ENCODE data around the gene TUBB2B. TPM values are rescaled to one million over a fixed set of nuclear protein-coding genes. Genes with fewer than 3 reads are reported as not detected.

Gene TUBB2B
- total RNA-seq, 5 donors from 2014 or later (not counting 1 experiment from before 2014, with no cell fraction given) = 0.46 to 1.2 (median 0.87) TPM; not detected in 1

DNA sequence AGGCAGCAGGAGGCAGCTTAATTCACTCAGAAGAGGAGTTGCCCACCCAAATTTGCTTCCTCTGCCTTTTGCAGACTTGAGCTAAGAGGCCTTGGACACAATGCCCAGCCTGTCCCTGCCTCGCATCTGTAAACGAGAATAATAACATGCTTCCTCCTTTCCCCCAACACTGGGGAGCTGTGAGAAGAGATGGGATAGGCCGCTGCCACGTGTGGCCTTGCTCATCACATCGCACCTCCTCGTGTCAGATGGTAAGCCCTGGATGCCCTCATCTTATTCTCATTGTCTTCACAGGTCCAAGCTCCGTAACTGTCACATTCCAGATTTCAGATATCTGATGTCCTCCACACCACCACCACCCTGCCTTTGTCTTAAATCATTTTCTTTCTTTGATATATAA, 13.1 kb upstream of the TUBB2B start:
- Histone ChIP-seq H3K4me1 (ENCODE audit: control insufficient read depth in 1 of 2, extremely low read depth in 1 of 2, insufficient read depth in 2 of 2, low read length in 2 of 2) (no peaks in the 10 kb centered on the region), H3K4me3 (ENCODE audit: control insufficient read depth in 1 of 2, extremely low read depth in 1 of 2, low read length in 1 of 2) (no peak overlapping the region), H3K27me3 (replicated peaks in 1 of 2; ENCODE audit: control insufficient read depth in 2 of 2, extremely low read depth in 1 of 2, insufficient read depth in 2 of 2, low read length in 1 of 2) (peaks cover 0 to 54% of the 10 kb centered on the region in 2 experiments), H3K36me3 (ENCODE audit: control insufficient read depth in 2 of 2, extremely low read depth in 1 of 2, insufficient read depth in 1 of 2, low read length in 1 of 2) (no peaks in the 10 kb centered on the region), H3K27ac (ENCODE audit: low read length) (no peak overlapping the region), H3K9me3 (no peaks in the 10 kb centered on the region)
- WGBS (ENCODE audit: insufficient coverage) = no CpG with 5 or more reads among the region's 7 CpGs
- H3K27ac Mint-ChIP-seq = no peak overlapping the region
- no peak overlapping the region for H3K4me3 Mint-ChIP-seq
- H3K9me3 Mint-ChIP-seq = no peaks in the 10 kb centered on the region
- DNase-seq = no peak
- CTCF ChIA-PET = interaction anchor here in 1 of 2 donors (0.6 kb wide), 1 partner anchor 491 kb away, joined by 3 read pairs; no protein-coding TSS in a partner anchor
- H3K36me3 Mint-ChIP-seq = no peaks in the 10 kb centered on the region
- peaks cover 44 to 57% of the 10 kb centered on the region in 2 donors for H3K27me3 Mint-ChIP-seq
- ATAC-seq (replicated peaks in 1 of 4) = no peak
- POLR2A ChIA-PET = no interaction called here
- no peaks in the 10 kb centered on the region for H3K4me1 Mint-ChIP-seq

DNA sequence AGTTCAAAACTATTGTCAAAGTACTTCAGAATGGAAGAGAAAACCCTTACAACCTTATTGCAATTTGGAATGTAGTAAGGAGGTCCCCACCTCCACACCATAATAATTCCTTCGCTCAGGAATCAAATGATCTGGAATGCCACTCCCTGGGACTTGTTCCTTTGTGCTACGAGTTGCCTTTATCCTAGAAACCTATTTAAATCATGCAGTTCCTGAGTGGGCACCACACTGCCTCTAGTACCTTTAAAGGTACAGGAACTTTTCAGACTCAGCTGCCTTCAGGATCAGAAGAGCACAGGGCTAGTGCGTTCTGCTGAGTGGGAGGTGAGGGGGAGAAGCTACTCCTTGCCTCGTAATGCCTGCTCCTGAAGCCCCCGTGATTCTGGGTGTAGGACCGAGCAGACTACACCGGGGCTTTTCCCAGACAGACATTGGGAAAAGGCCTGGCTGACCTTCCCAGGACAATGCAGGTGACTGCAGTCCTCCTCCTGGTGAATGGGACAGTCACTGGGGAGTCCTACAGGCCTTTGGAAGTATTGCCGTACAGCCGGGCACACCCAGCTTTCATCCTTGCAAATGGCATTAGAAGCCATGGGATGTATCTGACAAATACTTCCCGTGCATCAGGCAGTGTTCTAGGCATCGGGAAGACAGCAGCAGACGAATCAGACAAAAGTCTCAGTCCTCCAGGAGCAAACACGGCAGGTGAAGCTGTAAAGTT, 11.8 kb upstream of the TUBB2B start:
- Mint-ChIP-seq H3K27me3 (peaks cover 46 to 66% of the 10 kb centered on the region in 2 donors), H3K9me3 (no peaks in the 10 kb centered on the region), H3K27ac (no peak overlapping the region), H3K4me1 (no peaks in the 10 kb centered on the region), H3K4me3 (no peak overlapping the region), H3K36me3 (no peaks in the 10 kb centered on the region)
- H3K9me3 ChIP-seq = no peaks in the 10 kb centered on the region
- no peaks in the 10 kb centered on the region for H3K36me3 ChIP-seq (ENCODE audit: control insufficient read depth in 2 of 2, extremely low read depth in 1 of 2, insufficient read depth in 1 of 2, low read length in 1 of 2)
- 84% methylated on average over 9 of the region's 13 CpGs for WGBS (ENCODE audit: insufficient coverage)
- CTCF ChIA-PET = no interaction called here
- POLR2A ChIA-PET = no interaction called here
- H3K27ac ChIP-seq (ENCODE audit: low read length) = no peak overlapping the region
- no peak overlapping the region for H3K4me3 ChIP-seq (ENCODE audit: control insufficient read depth in 1 of 2, extremely low read depth in 1 of 2, low read length in 1 of 2)
- ATAC-seq (replicated peaks in 1 of 4) (no peak), DNase-seq (no peak)
- H3K4me1 ChIP-seq (ENCODE audit: control insufficient read depth in 1 of 2, extremely low read depth in 1 of 2, insufficient read depth in 2 of 2, low read length in 2 of 2) = no peaks in the 10 kb centered on the region
- peaks cover 4 to 60% of the 10 kb centered on the region in 2 experiments for H3K27me3 ChIP-seq (replicated peaks in 1 of 2; ENCODE audit: control insufficient read depth in 2 of 2, extremely low read depth in 1 of 2, insufficient read depth in 2 of 2, low read length in 1 of 2)

DNA sequence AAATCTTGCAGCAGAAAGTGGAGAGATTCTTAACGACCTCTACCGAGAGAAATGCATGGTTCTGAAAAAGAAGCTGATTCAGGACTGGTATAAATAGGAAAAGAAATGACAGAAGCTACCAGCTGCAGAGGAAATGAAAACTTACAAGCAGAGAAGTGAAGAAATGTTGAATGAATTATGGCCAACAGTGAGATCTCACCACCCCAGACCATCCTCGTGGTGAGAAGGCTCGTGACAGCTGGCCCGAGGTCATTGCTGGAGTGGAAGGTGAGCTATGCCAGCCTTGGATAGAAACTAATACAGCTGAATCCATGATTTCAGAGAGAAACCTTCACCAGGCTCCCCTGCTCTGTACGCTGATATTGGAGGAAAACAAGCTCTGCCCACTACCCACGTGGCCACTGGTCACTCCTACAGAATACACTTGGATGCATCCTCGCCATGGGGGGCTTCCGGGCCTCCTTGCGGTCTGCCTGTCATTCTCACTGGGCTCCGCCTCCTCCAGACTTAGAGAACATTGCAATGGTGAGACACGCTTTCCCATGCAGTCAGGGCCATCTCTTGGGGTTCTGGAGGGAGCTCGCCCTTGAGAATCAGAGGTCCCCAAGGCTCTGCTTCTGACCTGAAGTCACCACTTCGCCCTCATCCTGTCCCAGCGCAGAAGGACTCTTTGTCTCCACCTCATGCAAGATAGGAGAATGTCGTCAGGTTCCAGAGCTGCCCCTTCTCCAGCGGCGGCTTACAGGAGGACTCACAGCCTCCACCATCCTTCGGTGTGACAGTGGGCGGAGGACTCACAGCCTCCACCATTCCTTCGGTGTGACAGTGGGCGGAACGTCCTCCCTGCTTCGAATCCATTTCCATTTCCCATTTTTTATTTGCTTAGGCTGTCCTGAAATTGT, 10.6 kb upstream of the TUBB2B start:
- no peak for ATAC-seq (replicated peaks in 1 of 4)
- H3K4me1 Mint-ChIP-seq = no peaks in the 10 kb centered on the region
- ChIA-PET CTCF (no interaction called here), POLR2A (interaction anchor here in 1 of 2 donors (1.1 kb wide), 1 partner anchor 11 kb away, joined by 3 read pairs; no protein-coding TSS in a partner anchor)
- H3K4me3 Mint-ChIP-seq = no peak overlapping the region
- Histone ChIP-seq H3K27me3 (replicated peaks in 1 of 2; ENCODE audit: control insufficient read depth in 2 of 2, extremely low read depth in 1 of 2, insufficient read depth in 2 of 2, low read length in 1 of 2) (peaks cover 12 to 52% of the 10 kb centered on the region in 2 experiments), H3K4me3 (ENCODE audit: control insufficient read depth in 1 of 2, extremely low read depth in 1 of 2, low read length in 1 of 2) (no peak overlapping the region), H3K4me1 (ENCODE audit: control insufficient read depth in 1 of 2, extremely low read depth in 1 of 2, insufficient read depth in 2 of 2, low read length in 2 of 2) (no peaks in the 10 kb centered on the region), H3K9me3 (no peaks in the 10 kb centered on the region), H3K36me3 (ENCODE audit: control insufficient read depth in 2 of 2, extremely low read depth in 1 of 2, insufficient read depth in 1 of 2, low read length in 1 of 2) (no peaks in the 10 kb centered on the region), H3K27ac (ENCODE audit: low read length) (no peak overlapping the region)
- H3K27me3 Mint-ChIP-seq = peaks cover 52 to 68% of the 10 kb centered on the region in 2 donors
- H3K27ac Mint-ChIP-seq = peak overlapping the region in 1 of 2 donors; percentile 45
- no peaks in the 10 kb centered on the region for H3K9me3 Mint-ChIP-seq
- 67% methylated on average over 21 of the region's 24 CpGs for WGBS (ENCODE audit: insufficient coverage)
- no peak for DNase-seq
- no peaks in the 10 kb centered on the region for H3K36me3 Mint-ChIP-seq

DNA sequence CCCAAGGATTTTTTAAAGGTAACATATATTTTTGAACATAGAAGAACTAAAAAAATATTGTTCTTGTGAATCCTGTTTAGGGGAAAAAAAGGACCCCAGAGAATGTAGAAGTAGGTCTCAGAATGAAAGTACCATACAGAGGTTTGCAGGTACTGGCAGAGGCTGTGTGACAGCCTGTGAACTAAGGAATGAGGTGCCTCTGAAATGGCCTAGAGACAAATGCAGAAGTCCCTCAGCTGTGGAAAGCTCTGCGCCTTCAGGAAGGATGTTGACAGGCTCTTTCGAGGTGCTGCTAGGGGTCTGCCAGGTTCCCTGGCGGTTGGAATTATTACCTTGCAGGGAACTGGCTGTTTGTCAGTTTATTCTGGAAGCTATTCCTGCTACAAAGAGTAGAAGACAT, 8.6 kb upstream of the TUBB2B start:
- peaks cover 14 to 16% (median 14%) of the 10 kb centered on the region in 3 donors for H3K4me1 Mint-ChIP-seq
- H3K4me1 ChIP-seq (ENCODE audit: control insufficient read depth in 1 of 2, extremely low read depth in 1 of 2, insufficient read depth in 2 of 2, low read length in 2 of 2) = peaks cover 2 to 11% of the 10 kb centered on the region in 2 experiments
- no peak for DNase-seq
- H3K27ac Mint-ChIP-seq = no peak overlapping the region
- WGBS (ENCODE audit: insufficient coverage) = 11% methylated on average over 2 of the region's 3 CpGs
- peaks cover 61 to 78% of the 10 kb centered on the region in 2 donors for H3K27me3 Mint-ChIP-seq
- ChIA-PET CTCF (no interaction called here), POLR2A (no interaction called here)
- H3K36me3 Mint-ChIP-seq = no peaks in the 10 kb centered on the region
- H3K27ac ChIP-seq (ENCODE audit: low read length) = no peak overlapping the region
- no peaks in the 10 kb centered on the region for H3K36me3 ChIP-seq (ENCODE audit: control insufficient read depth in 2 of 2, extremely low read depth in 1 of 2, insufficient read depth in 1 of 2, low read length in 1 of 2)
- ATAC-seq (replicated peaks in 1 of 4) = no peak
- H3K4me3 ChIP-seq (ENCODE audit: control insufficient read depth in 1 of 2, extremely low read depth in 1 of 2, low read length in 1 of 2) = no peak overlapping the region
- no peak overlapping the region for H3K4me3 Mint-ChIP-seq
- H3K9me3 Mint-ChIP-seq = no peaks in the 10 kb centered on the region
- H3K9me3 ChIP-seq = no peaks in the 10 kb centered on the region
- peaks cover 21 to 59% of the 10 kb centered on the region in 2 experiments for H3K27me3 ChIP-seq (replicated peaks in 1 of 2; ENCODE audit: control insufficient read depth in 2 of 2, extremely low read depth in 1 of 2, insufficient read depth in 2 of 2, low read length in 1 of 2)

DNA sequence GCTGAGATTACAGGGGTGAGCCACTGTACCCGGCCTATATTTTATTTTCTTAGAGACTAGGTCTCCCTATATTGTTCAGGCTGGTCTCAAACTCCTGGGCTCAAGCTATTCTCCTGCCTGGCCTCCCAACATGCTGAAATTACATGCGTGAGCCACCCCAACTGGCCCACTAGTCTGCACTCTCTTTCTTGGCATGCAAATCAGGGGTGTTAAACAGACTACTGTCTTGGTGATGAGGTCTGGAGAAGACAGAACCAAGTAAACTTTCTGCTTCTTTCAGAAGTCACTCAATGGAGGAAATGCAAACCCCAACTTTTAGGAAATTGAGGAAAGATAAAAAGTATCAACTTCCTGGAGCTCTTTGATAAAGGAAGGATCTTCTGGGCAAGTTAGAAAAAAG, 8.0 kb upstream of the TUBB2B start:
- Histone ChIP-seq H3K4me3 (ENCODE audit: control insufficient read depth in 1 of 2, extremely low read depth in 1 of 2, low read length in 1 of 2) (no peak overlapping the region), H3K27me3 (replicated peaks in 1 of 2; ENCODE audit: control insufficient read depth in 2 of 2, extremely low read depth in 1 of 2, insufficient read depth in 2 of 2, low read length in 1 of 2) (peaks cover 24 to 61% of the 10 kb centered on the region in 2 experiments), H3K4me1 (ENCODE audit: control insufficient read depth in 1 of 2, extremely low read depth in 1 of 2, insufficient read depth in 2 of 2, low read length in 2 of 2) (peaks cover 2 to 15% of the 10 kb centered on the region in 2 experiments), H3K27ac (ENCODE audit: low read length) (no peak overlapping the region), H3K36me3 (ENCODE audit: control insufficient read depth in 2 of 2, extremely low read depth in 1 of 2, insufficient read depth in 1 of 2, low read length in 1 of 2) (no peaks in the 10 kb centered on the region), H3K9me3 (no peaks in the 10 kb centered on the region)
- no CpG with 5 or more reads among the region's 2 CpGs for WGBS (ENCODE audit: insufficient coverage)
- ChIA-PET CTCF (no interaction called here), POLR2A (no interaction called here)
- ATAC-seq (replicated peaks in 1 of 4) (no peak), DNase-seq (no peak)
- Mint-ChIP-seq H3K4me1 (peaks cover 19 to 21% (median 19%) of the 10 kb centered on the region in 3 donors), H3K27ac (no peak overlapping the region), H3K27me3 (peaks cover 66 to 83% of the 10 kb centered on the region in 2 donors), H3K9me3 (no peaks in the 10 kb centered on the region), H3K36me3 (no peaks in the 10 kb centered on the region), H3K4me3 (no peak overlapping the region)

DNA sequence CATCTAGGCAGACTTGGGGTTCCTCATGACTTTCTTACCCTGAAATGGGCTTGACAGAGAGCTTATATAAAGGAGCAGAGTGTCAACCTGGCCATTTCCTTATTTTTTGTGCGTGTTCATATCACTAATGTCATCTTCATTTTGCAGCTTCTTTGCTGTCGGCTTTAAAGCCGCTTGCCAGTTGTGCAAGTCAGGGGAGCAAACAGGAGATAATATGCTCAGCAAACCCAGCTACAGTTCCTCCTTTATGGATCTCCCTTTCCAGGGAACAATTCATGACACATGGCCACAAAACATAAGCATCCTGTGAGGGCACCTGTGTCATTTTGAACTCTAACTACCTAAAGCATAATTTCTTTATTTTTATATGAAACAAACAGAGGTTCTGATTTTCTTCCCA, 6.5 kb upstream of the TUBB2B start:
- H3K27ac ChIP-seq (ENCODE audit: low read length) = no peak overlapping the region
- ChIA-PET POLR2A (no interaction called here), CTCF (no interaction called here)
- Mint-ChIP-seq H3K36me3 (no peaks in the 10 kb centered on the region), H3K4me3 (no peak overlapping the region), H3K9me3 (no peaks in the 10 kb centered on the region), H3K27me3 (peaks cover 71 to 94% of the 10 kb centered on the region in 2 donors), H3K4me1 (peaks cover 34 to 35% (median 34%) of the 10 kb centered on the region in 3 donors), H3K27ac (no peak overlapping the region)
- H3K36me3 ChIP-seq (ENCODE audit: control insufficient read depth in 2 of 2, extremely low read depth in 1 of 2, insufficient read depth in 1 of 2, low read length in 1 of 2) = no peaks in the 10 kb centered on the region
- H3K4me3 ChIP-seq (ENCODE audit: control insufficient read depth in 1 of 2, extremely low read depth in 1 of 2, low read length in 1 of 2) = no peak overlapping the region
- no peaks in the 10 kb centered on the region for H3K9me3 ChIP-seq
- no peak for ATAC-seq (replicated peaks in 1 of 4)
- WGBS (ENCODE audit: insufficient coverage) = 38% methylated on average over 2 of the region's 3 CpGs
- peaks cover 27 to 69% of the 10 kb centered on the region in 2 experiments for H3K27me3 ChIP-seq (replicated peaks in 1 of 2; ENCODE audit: control insufficient read depth in 2 of 2, extremely low read depth in 1 of 2, insufficient read depth in 2 of 2, low read length in 1 of 2)
- DNase-seq = no peak
- peaks cover 10 to 28% of the 10 kb centered on the region in 2 experiments for H3K4me1 ChIP-seq (ENCODE audit: control insufficient read depth in 1 of 2, extremely low read depth in 1 of 2, insufficient read depth in 2 of 2, low read length in 2 of 2)
